ENCODE data around the gene SOX5. TPM values are rescaled to one million over a fixed set of nuclear protein-coding genes. Genes with fewer than 3 reads are reported as not detected.

SOX5 gene
- total RNA-seq, 1 donor from 2014 or later: 11.1 TPM

- H3K27ac Mint-ChIP-seq (ENCODE audit: unreplicated experiment): no peak overlapping the region
- TF ChIP-seq, protein P1, sequence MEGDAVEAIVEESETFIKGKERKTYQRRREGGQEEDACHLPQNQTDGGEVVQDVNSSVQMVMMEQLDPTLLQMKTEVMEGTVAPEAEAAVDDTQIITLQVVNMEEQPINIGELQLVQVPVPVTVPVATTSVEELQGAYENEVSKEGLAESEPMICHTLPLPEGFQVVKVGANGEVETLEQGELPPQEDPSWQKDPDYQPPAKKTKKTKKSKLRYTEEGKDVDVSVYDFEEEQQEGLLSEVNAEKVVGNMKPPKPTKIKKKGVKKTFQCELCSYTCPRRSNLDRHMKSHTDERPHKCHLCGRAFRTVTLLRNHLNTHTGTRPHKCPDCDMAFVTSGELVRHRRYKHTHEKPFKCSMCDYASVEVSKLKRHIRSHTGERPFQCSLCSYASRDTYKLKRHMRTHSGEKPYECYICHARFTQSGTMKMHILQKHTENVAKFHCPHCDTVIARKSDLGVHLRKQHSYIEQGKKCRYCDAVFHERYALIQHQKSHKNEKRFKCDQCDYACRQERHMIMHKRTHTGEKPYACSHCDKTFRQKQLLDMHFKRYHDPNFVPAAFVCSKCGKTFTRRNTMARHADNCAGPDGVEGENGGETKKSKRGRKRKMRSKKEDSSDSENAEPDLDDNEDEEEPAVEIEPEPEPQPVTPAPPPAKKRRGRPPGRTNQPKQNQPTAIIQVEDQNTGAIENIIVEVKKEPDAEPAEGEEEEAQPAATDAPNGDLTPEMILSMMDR (IDR thresholded peaks at IDR 0.05): no peak
- no peaks in the 10 kb centered on the region for H3K36me3 Mint-ChIP-seq (ENCODE audit: low read depth)
- DNase-seq (ENCODE audit: low spot score): no peak
- no peaks in the 10 kb centered on the region for H3K27me3 Mint-ChIP-seq (ENCODE audit: low read depth)
- no peaks in the 10 kb centered on the region for H3K4me1 Mint-ChIP-seq (ENCODE audit: low read depth)
- no peak overlapping the region for H3K4me3 Mint-ChIP-seq (ENCODE audit: unreplicated experiment)
- no peaks in the 10 kb centered on the region for H3K9me3 Mint-ChIP-seq (ENCODE audit: low read depth)
Measured at GRCh38 chr12:23954332-23954731, 4.9 kb upstream of the SOX5 start.

DNA sequence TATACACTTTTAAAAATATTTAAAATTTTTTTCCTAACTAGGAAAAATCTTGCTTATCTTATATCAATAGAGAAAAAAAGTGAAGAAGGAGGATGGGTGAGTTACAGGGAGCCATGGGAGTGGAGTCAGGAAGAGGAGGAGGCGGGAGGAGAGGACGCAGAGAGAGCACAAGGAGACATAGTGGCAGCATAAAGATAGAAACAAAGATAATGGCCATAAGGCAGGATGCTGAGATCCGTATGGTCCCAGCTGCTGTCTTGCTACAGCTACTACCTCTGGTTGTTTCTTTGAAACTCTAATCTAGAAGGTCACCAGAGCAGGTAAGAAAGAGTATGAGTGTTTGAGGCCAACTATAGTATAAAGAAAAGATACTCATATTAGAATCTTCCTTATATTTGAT, 2.6 kb upstream of the SOX5 start:
- H3K36me3 Mint-ChIP-seq (ENCODE audit: low read depth): no peaks in the 10 kb centered on the region
- H3K27me3 Mint-ChIP-seq (ENCODE audit: low read depth): no peaks in the 10 kb centered on the region
- TF ChIP-seq, protein P1 (IDR thresholded peaks at IDR 0.05): no peak
- no peak overlapping the region for H3K27ac Mint-ChIP-seq (ENCODE audit: unreplicated experiment)
- no peaks in the 10 kb centered on the region for H3K9me3 Mint-ChIP-seq (ENCODE audit: low read depth)
- no peak for DNase-seq (ENCODE audit: low spot score)
- no peak overlapping the region for H3K4me3 Mint-ChIP-seq (ENCODE audit: unreplicated experiment)
- no peaks in the 10 kb centered on the region for H3K4me1 Mint-ChIP-seq (ENCODE audit: low read depth)

- Mint-ChIP-seq H3K4me1 (ENCODE audit: low read depth) (no peaks in the 10 kb centered on the region), H3K4me3 (ENCODE audit: unreplicated experiment) (no peak overlapping the region), H3K27me3 (ENCODE audit: low read depth) (no peaks in the 10 kb centered on the region), H3K36me3 (ENCODE audit: low read depth) (no peaks in the 10 kb centered on the region), H3K27ac (ENCODE audit: unreplicated experiment) (no peak overlapping the region), H3K9me3 (ENCODE audit: low read depth) (no peaks in the 10 kb centered on the region)
- no peak for DNase-seq (ENCODE audit: low spot score)
- TF ChIP-seq, protein P1 (IDR thresholded peaks at IDR 0.05): no peak
Measured at GRCh38 chr12:23950775-23951451, 1.4 kb upstream of the SOX5 start.

- Mint-ChIP-seq H3K4me3 (ENCODE audit: unreplicated experiment) (no peak overlapping the region), H3K27ac (ENCODE audit: unreplicated experiment) (no peak overlapping the region), H3K27me3 (ENCODE audit: low read depth) (no peaks in the 10 kb centered on the region), H3K4me1 (ENCODE audit: low read depth) (no peaks in the 10 kb centered on the region), H3K36me3 (ENCODE audit: low read depth) (no peaks in the 10 kb centered on the region), H3K9me3 (ENCODE audit: low read depth) (no peaks in the 10 kb centered on the region)
- no peak for DNase-seq (ENCODE audit: low spot score)
- TF ChIP-seq, protein P1 (IDR thresholded peaks at IDR 0.05): no peak
Measured at GRCh38 chr12:23950210-23950774, 822 bp upstream of the SOX5 start.

- no peak overlapping the region for H3K4me3 Mint-ChIP-seq (ENCODE audit: unreplicated experiment)
- peaks cover 3% of the 10 kb centered on the region for H3K4me1 Mint-ChIP-seq (ENCODE audit: low read depth)
- no peak for DNase-seq (ENCODE audit: low spot score)
- H3K27me3 Mint-ChIP-seq (ENCODE audit: low read depth): no peaks in the 10 kb centered on the region
- H3K36me3 Mint-ChIP-seq (ENCODE audit: low read depth): no peaks in the 10 kb centered on the region
- H3K27ac Mint-ChIP-seq (ENCODE audit: unreplicated experiment): no peak overlapping the region
- TF ChIP-seq, protein P1 (IDR thresholded peaks at IDR 0.05): no peak
- H3K9me3 Mint-ChIP-seq (ENCODE audit: low read depth): no peaks in the 10 kb centered on the region
Measured at GRCh38 chr12:23948291-23948690, 1.2 kb downstream of the SOX5 start.

Data from chondrocyte (in vitro differentiated cells).